SU-DHL-6 (cell line): Measurements from ENCODE around the gene DACH1.

Experiments
- H2AFZ ChIP-seq: fragments of 200-600 bp; sonication (generic); 2 replicates; pipeline ENCODE4 v1.6.1; 2014; ENCODE audit warnings: low read depth, mild to moderate bottlenecking, moderate library complexity, mixed read lengths, antibody characterized with exemption, low read length; ENCODE audit not compliant: severe bottlenecking
- H3F3A ChIP-seq: fragments of 200-600 bp; shearing (Covaris generic); 2 replicates; pipeline ENCODE4 v1.6.0; 2016; ENCODE audit warnings: antibody characterized with exemption, mild to moderate bottlenecking; ENCODE audit not compliant: insufficient read depth
- H3K27ac ChIP-seq: fragments of 200-600 bp; sonication (generic); 2 replicates; pipeline ENCODE4 v1.5.1; 2016; ENCODE audit warnings: low read depth, mild to moderate bottlenecking, low read length, moderate library complexity, mixed read lengths
- H3K27me3 ChIP-seq: fragments of 200-600 bp; sonication (generic), shearing (Covaris generic); 2 replicates; pipeline ENCODE4 v1.6.0; 2014; ENCODE audit warnings: mild to moderate bottlenecking, low read length
- H3K36me3 ChIP-seq: fragments of 200-600 bp; sonication (generic); 2 replicates; pipeline ENCODE4 v1.6.1; 2014; ENCODE audit warnings: mild to moderate bottlenecking, low read length, mixed read lengths
- H3K4me2 ChIP-seq: fragments of 300-600, 200-600 bp; shearing (Covaris generic), sonication (generic); 2 replicates; pipeline ENCODE4 v1.6.0; 2014; ENCODE audit warnings: low read length, low read depth, mild to moderate bottlenecking; ENCODE audit not compliant: poor library complexity, severe bottlenecking
- H3K4me3 ChIP-seq: fragments of 200-600 bp; sonication (generic); 2 replicates; pipeline ENCODE4 v1.5.1; 2014; ENCODE audit warnings: antibody characterized with exemption, low read length, mild to moderate bottlenecking, mixed read lengths; ENCODE audit not compliant: insufficient read depth, poor library complexity, severe bottlenecking
- H3K79me2 ChIP-seq: fragments of 200-600 bp; sonication (generic); 2 replicates; pipeline ENCODE4 v1.6.1; 2014; ENCODE audit warnings: mild to moderate bottlenecking, low read length, moderate library complexity; ENCODE audit not compliant: insufficient read depth
- H3K9ac ChIP-seq: fragments of 200-600 bp; sonication (generic); 2 replicates; pipeline ENCODE4 v1.7.0; 2014; ENCODE audit warnings: mild to moderate bottlenecking, low read length
- H3K9me2 ChIP-seq: fragments of 200-600 bp; sonication (generic); replicated peaks from 2 replicates; pipeline ENCODE4 v1.6.1; 2014; ENCODE audit warnings: low read length; ENCODE audit not compliant: insufficient read depth
- H3K9me3 ChIP-seq: fragments of 200-600 bp; sonication (generic); 2 replicates; pipeline ENCODE4 v1.6.1; 2014; ENCODE audit warnings: low read length, mixed read lengths; ENCODE audit not compliant: insufficient read depth
- H4K20me1 ChIP-seq: fragments of 200-600 bp; sonication (generic); 2 replicates; pipeline ENCODE4 v1.6.1; 2014; ENCODE audit warnings: low read depth, mild to moderate bottlenecking, antibody characterized with exemption, low read length, moderate library complexity, mixed read lengths
- CTCF ChIP-seq: fragments of 200-600 bp; sonication (generic); IDR thresholded peaks from one replicate; pipeline ENCODE4 v1.5.1; 2017; ENCODE audit warnings: antibody characterized with exemption, mild to moderate bottlenecking, low read length, moderate library complexity; ENCODE audit not compliant: insufficient read depth, poor library complexity, severe bottlenecking
- EZH2phosphoT487 ChIP-seq: fragments of 200-600 bp; sonication (generic), shearing (Covaris generic); conservative IDR thresholded peaks from 2 replicates; pipeline ENCODE4 v1.6.1; 2018; ENCODE audit warnings: mild to moderate bottlenecking, antibody characterized with exemption, low read length, moderate library complexity, mixed read lengths

DACH1 gene

DNA sequence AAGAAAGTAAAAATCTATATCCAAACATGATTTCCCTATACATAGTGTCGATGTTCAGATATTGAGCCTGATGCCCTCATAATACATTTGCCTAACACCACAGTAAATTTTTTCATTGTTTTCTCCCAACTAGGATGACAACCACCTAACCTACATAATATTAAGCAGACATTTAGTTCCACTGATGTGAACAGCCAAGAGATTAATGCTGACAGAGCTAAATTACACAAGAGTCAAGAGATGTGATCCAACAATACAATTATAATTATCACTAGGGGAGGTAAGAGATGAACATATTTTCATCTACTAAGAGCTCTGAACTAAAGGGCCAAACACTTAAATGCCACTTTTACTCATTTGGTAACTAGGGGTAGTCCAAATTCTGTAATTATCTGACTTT, 145.9 kb downstream of the DACH1 start:
- Histone ChIP-seq H3K27me3 (no peaks in the 10 kb centered on the region), H2AFZ (no peak overlapping the region), H4K20me1 (no peaks in the 10 kb centered on the region), H3K4me3 (no peak overlapping the region), H3K9ac (no peak overlapping the region), H3K9me2 (no peaks in the 10 kb centered on the region), H3K27ac (no peak overlapping the region), H3K36me3 (no peaks in the 10 kb centered on the region), H3K79me2 (no peaks in the 10 kb centered on the region), H3K9me3 (no peaks in the 10 kb centered on the region), H3F3A (no peaks in the 10 kb centered on the region), H3K4me2 (no peak overlapping the region)
- TF ChIP-seq EZH2phosphoT487: no peak
- no peak for TF ChIP-seq CTCF

DNA sequence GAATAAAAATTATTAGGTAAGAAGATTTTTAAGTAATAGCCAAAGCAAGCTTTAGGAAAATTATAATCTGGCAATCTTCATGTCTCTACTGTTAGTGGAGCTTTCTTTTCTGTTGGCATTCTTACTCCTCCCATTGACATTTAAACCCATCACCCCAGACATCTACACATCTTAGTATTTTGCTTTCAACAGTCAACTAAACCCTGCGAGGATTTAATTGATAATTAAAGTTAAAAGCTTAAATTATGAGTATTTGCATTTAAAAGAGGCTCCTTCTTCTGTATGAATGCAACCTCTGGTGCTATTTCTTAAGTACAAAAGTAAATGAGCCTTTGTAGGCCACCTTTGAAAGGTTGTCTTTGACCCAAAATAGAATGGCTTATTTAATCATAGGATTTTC, 148.1 kb downstream of the DACH1 start:
- no peak overlapping the region for H3K4me3 ChIP-seq
- H2AFZ ChIP-seq: no peak overlapping the region
- H3K9ac ChIP-seq: no peak overlapping the region
- no peaks in the 10 kb centered on the region for H3F3A ChIP-seq
- H3K27me3 ChIP-seq: no peaks in the 10 kb centered on the region
- no peaks in the 10 kb centered on the region for H3K9me3 ChIP-seq
- no peaks in the 10 kb centered on the region for H3K9me2 ChIP-seq
- no peaks in the 10 kb centered on the region for H4K20me1 ChIP-seq
- no peak overlapping the region for H3K27ac ChIP-seq
- TF ChIP-seq EZH2phosphoT487 (no peak), CTCF (no peak)
- no peaks in the 10 kb centered on the region for H3K36me3 ChIP-seq
- H3K4me2 ChIP-seq: no peak overlapping the region
- H3K79me2 ChIP-seq: no peaks in the 10 kb centered on the region

DNA sequence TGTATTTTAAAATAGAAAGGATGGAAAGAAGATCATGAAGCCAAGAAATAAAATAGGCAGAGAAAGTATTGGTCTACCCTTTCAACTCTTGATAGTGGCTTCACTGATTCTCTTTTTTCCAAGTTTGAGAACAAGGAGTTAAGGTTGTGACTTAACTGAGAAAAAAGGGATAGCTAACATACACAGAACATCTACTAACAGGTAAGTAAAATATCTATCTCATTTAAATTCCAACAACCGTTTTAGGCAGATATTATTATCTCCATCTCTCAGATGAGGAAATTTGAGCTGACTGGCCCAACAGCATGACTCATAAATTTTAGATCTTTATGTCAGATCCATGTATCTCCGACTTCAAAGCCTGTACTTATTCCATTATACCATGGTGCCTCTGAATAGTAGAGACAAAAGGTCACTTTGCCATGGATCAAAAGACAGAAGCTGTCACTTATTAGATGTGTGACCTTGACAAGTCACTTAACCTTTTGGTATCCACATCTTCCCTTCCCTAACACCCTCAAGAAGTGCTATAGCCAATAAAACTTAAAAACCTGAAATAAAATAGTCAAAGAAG, 152.1 kb downstream of the DACH1 start:
- H3K9me3 ChIP-seq: no peaks in the 10 kb centered on the region
- no peaks in the 10 kb centered on the region for H3K79me2 ChIP-seq
- H3F3A ChIP-seq: no peaks in the 10 kb centered on the region
- H2AFZ ChIP-seq: no peak overlapping the region
- H3K27ac ChIP-seq: no peak overlapping the region
- H3K9ac ChIP-seq: no peak overlapping the region
- H3K36me3 ChIP-seq: no peaks in the 10 kb centered on the region
- H3K9me2 ChIP-seq: no peaks in the 10 kb centered on the region
- H3K4me2 ChIP-seq: no peak overlapping the region
- H4K20me1 ChIP-seq: no peaks in the 10 kb centered on the region
- no peaks in the 10 kb centered on the region for H3K27me3 ChIP-seq
- no peak for TF ChIP-seq EZH2phosphoT487
- TF ChIP-seq CTCF: no peak
- H3K4me3 ChIP-seq: no peak overlapping the region
